Smooth muscle cell (in vitro differentiated cells): ENCODE data around the gene SCYL1. TPM values are rescaled to one million over a fixed set of nuclear protein-coding genes. Genes with fewer than 3 reads are reported as not detected.

Experiments
- DNase-seq: peaks from one replicate; lab custom pipeline; 2025; ENCODE audit not compliant: unreplicated experiment; lab: John Stamatoyannopoulos, UW
- H2AFZ ChIP-seq: fragments of 200-600 bp; sonication (generic); 2 replicates; pipeline ENCODE4 v1.6.0; 2016; ENCODE audit warnings: antibody characterized with exemption, low read depth, mild to moderate bottlenecking
- H3F3A ChIP-seq: fragments of 200-600 bp; sonication (generic); 2 replicates; pipeline ENCODE4 v1.6.0; 2017; ENCODE audit warnings: antibody characterized with exemption, low read depth
- H3K27ac ChIP-seq: fragments of 200-600 bp; sonication (generic); 2 replicates; pipeline ENCODE4 v1.5.1; 2016; ENCODE audit warnings: low read depth, mild to moderate bottlenecking
- H3K27me3 ChIP-seq: fragments of 200-600 bp; sonication (generic); 2 replicates; pipeline ENCODE4 v1.6.1; 2016; ENCODE audit warnings: low read depth, mild to moderate bottlenecking
- H3K36me3 ChIP-seq: fragments of 200-600 bp; sonication (generic); 2 replicates; pipeline ENCODE4 v1.5.1; 2016; ENCODE audit warnings: low read depth
- H3K4me1 ChIP-seq: fragments of 200-600 bp; sonication (generic); 2 replicates; pipeline ENCODE4 v1.5.1; 2016; ENCODE audit warnings: low read depth
- H3K4me2 ChIP-seq: fragments of 200-600 bp; sonication (generic); 2 replicates; pipeline ENCODE4 v1.6.0; 2016; ENCODE audit warnings: mild to moderate bottlenecking
- H3K4me3 ChIP-seq: fragments of 200-600 bp; sonication (generic); 2 replicates; pipeline ENCODE4 v1.5.1; 2016; ENCODE audit warnings: mild to moderate bottlenecking
- H3K79me2 ChIP-seq: fragments of 200-600 bp; sonication (generic); 2 replicates; pipeline ENCODE4 v1.6.0; 2016; ENCODE audit warnings: low read depth, mild to moderate bottlenecking
- H3K9ac ChIP-seq: fragments of 200-600 bp; sonication (generic); 2 replicates; pipeline ENCODE4 v1.6.0; 2016; ENCODE audit warnings: low read depth
- H3K9me3 ChIP-seq: fragments of 200-600 bp; sonication (generic); replicated peaks from 2 replicates; pipeline ENCODE4 v1.5.1; 2016; ENCODE audit warnings: low read depth
- H4K20me1 ChIP-seq: fragments of 200-600 bp; sonication (generic); 2 replicates; pipeline ENCODE4 v1.6.0; 2016; ENCODE audit warnings: low read depth
- WGBS: methylation state at CpG from one replicate; pipeline ENCODE4 v1.1.7; 2016; ENCODE audit warnings: low lambda C conversion rate; 5-methylcytosine and 5-hydroxymethylcytosine counted together
- polyA plus RNA-seq: library from polyadenylated mRNA; unstranded; fragments of >200 nt; fragmentation: Nextera tagmentation; extraction: Ambion mirVana; gene quantifications from 2 replicates; pipeline ENCODE4 v1.2.1, GENCODE V29; 2016
- total RNA-seq: library from RNA; depleted of rRNA; stranded (reverse); fragments of >200 nt; gene quantifications from 2 replicates; pipeline ENCODE4 v1.2.3, GENCODE V29; 2014
- TF ChIP-seq, protein P1 (sequence below): fragments of 200-600 bp; sonication (generic); IDR thresholded peaks from 2 replicates; pipeline ENCODE4 v1.5.1; 2017; ENCODE audit warnings: borderline replicate concordance, mild to moderate bottlenecking, antibody characterized with exemption; ENCODE audit not compliant: insufficient read depth, poor library complexity, severe bottlenecking

SCYL1 gene
- total and polyA plus RNA-seq, 2 experiments from 2014 or later = 66.6 to 123 TPM

DNA sequence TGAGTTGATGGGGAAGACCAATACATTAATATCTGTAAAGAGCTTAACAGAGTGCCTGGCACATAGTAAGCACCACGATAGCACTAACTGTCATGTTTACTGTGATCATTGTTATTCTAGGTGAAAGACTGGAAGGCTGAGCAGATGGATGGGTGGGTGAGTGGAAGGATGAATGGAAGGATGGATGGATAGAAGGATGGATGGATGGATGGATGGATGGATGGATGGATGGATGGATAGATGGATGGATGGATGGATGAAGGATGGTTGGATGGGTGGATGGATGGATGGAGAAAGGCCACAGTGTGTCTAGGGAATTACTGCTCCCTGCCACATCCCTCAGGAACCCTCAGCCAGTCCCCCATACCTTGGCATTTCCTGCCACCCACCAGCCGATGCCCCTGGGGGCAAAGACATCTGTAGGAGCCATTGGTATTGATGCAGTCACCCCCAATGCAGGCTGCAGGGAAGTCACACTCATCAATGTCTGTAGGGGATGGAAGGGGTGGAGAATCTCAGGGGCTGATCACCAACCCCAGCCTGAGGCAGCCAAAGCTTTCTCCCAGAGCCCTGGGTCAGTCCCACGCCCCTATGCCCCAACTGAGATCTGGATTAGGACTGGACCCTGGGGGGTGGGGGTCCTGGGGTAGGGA, 18.0 kb downstream of the SCYL1 start:
- Histone ChIP-seq H2AFZ (no peak overlapping the region), H4K20me1 (peaks cover 20% of the 10 kb centered on the region)
- 93% methylated on average over 3 of the region's 3 CpGs for WGBS

DNA sequence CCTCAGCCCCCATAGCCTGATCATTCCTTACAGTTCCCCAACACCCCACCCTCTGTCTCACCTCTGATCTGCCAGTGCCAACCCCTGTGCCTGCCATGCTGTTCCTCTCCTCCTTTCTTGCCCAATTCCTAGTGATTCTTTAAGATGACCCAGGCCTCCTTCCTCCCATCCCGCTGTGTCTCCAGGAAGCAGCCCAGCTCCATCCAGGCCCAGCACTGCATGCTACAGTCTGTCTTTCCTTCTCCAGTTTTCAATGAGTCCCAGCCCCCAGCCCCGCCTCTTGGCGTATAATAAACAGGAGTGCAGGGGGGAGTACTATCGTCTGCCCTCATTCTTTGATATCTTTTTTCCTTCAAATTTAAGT, 21.0 kb downstream of the SCYL1 start:
- no peaks in the 10 kb centered on the region for H4K20me1 ChIP-seq
- H3K4me3 ChIP-seq = peak overlapping the region; percentile 34
- H3K9me3 ChIP-seq = no peaks in the 10 kb centered on the region
- H3K27ac ChIP-seq = no peak overlapping the region
- no peak for DNase-seq
- no peaks in the 10 kb centered on the region for H3K79me2 ChIP-seq
- TF ChIP-seq, protein P1, sequence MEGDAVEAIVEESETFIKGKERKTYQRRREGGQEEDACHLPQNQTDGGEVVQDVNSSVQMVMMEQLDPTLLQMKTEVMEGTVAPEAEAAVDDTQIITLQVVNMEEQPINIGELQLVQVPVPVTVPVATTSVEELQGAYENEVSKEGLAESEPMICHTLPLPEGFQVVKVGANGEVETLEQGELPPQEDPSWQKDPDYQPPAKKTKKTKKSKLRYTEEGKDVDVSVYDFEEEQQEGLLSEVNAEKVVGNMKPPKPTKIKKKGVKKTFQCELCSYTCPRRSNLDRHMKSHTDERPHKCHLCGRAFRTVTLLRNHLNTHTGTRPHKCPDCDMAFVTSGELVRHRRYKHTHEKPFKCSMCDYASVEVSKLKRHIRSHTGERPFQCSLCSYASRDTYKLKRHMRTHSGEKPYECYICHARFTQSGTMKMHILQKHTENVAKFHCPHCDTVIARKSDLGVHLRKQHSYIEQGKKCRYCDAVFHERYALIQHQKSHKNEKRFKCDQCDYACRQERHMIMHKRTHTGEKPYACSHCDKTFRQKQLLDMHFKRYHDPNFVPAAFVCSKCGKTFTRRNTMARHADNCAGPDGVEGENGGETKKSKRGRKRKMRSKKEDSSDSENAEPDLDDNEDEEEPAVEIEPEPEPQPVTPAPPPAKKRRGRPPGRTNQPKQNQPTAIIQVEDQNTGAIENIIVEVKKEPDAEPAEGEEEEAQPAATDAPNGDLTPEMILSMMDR = no peak
- H2AFZ ChIP-seq = no peak overlapping the region
- peak overlapping the region; percentile 61 for H3K4me2 ChIP-seq
- no peaks in the 10 kb centered on the region for H3K36me3 ChIP-seq
- no peak overlapping the region for H3K9ac ChIP-seq
- H3F3A ChIP-seq = peaks cover 5% of the 10 kb centered on the region
- 75% methylated on average over 4 of the region's 4 CpGs for WGBS
- H3K27me3 ChIP-seq = no peaks in the 10 kb centered on the region
- H3K4me1 ChIP-seq = no peaks in the 10 kb centered on the region

More for the DNA sequence above, 18.0 kb downstream of the SCYL1 start:
- H3F3A ChIP-seq = peaks cover 14% of the 10 kb centered on the region
- H3K27ac ChIP-seq = no peak overlapping the region
- H3K4me3 ChIP-seq = no peak overlapping the region
- peaks cover 11% of the 10 kb centered on the region for H3K4me1 ChIP-seq
- no peak for DNase-seq
- H3K27me3 ChIP-seq = no peaks in the 10 kb centered on the region
- H3K79me2 ChIP-seq = no peaks in the 10 kb centered on the region
- H3K36me3 ChIP-seq = no peaks in the 10 kb centered on the region
- H3K9ac ChIP-seq = no peak overlapping the region
- H3K9me3 ChIP-seq = no peaks in the 10 kb centered on the region
- no peak overlapping the region for H3K4me2 ChIP-seq
- TF ChIP-seq, protein P1 = no peak

DNA sequence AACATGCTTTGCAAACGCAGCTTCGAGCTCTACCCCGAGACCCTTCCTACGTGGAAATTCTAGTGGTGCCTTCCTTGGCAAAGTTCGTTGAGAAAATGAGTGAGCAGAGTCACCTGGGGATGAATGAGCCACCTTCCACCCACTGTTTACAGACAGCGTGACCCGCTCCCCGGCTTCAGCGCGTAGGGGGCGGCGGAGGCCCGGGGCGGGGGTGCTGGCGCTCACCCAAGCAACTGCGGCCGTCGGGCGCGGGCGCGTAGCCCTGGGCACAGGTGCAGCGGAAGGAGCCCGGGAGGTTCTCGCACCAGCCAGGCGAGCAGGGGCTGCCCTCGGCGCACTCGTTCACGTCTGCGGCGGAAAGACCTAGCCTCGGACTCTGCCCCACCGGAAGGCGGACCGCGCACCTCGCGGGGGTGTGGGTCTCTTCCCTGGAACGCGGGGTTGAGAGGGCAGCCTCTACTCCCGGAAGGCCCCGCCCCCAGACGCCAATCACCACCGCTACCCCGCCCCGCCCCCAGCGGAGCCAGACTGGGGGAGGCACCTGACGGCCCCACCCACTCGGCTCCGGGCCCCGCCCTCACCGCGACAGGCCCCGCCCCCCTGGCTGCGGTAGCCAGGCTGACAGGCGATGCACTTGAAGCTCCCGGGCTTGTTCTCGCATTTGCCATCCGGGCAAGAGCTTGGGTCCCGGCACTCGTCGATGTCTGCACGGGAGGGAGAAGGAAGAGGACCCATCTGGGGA, 21.5 kb downstream of the SCYL1 start:
- Histone ChIP-seq H3K9ac (no peak overlapping the region), H3K36me3 (no peaks in the 10 kb centered on the region)
- 22% methylated on average over 52 of the region's 64 CpGs for WGBS

More for the DNA sequence above, 21.5 kb downstream of the SCYL1 start:
- H3K9me3 ChIP-seq = no peaks in the 10 kb centered on the region
- peaks cover 5% of the 10 kb centered on the region for H3F3A ChIP-seq
- TF ChIP-seq, protein P1 = no peak
- no peak overlapping the region for H2AFZ ChIP-seq
- H3K4me3 ChIP-seq = peak overlapping the region; percentile 34
- no peak for DNase-seq
- peak overlapping the region; percentile 61 for H3K4me2 ChIP-seq
- H4K20me1 ChIP-seq = no peaks in the 10 kb centered on the region
- no peaks in the 10 kb centered on the region for H3K79me2 ChIP-seq
- H3K4me1 ChIP-seq = no peaks in the 10 kb centered on the region
- no peaks in the 10 kb centered on the region for H3K27me3 ChIP-seq
- no peak overlapping the region for H3K27ac ChIP-seq
